Measurements from ENCODE around the gene SRRM2.

The SRRM2 gene

DNA sequence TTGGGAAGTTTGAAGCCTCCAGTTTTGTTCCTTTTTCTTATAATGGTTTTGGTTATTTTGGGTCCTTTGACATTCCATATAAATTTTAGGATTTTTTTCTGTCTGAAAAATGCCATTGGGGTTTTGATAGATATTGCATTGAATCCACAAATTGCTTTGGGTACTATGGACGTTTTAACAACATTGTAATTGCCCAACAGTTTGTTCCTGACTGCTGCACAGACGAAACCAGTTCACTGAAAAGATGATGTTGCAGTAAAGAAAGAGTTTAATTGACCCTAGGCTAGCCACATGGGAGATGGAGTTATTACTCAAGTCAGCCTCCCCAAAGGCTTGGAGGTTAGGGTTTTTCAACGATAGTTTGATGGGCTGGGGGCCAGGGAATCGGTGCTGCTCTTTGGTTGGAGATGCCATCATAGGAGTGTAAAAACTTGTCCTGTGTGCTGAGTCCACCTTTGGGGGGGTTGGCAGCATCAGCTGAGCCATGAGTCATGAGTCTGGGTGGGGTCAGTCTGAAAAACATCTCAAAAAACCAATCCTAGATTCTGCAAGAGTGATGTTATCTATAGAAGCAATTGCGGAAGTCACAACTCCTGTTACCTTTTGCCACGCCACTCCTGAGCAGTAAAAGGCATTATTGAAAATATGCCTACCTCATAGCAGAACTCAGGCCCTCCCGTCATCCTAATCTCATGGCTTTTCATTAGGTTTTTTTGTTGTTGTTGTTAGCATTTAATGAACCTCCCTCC lies 43.1 kb downstream of the SRRM2 start:
- H3K4me3 ChIP-seq (ENCODE audit: low read depth, low read length), result no peak overlapping the region
- TF ChIP-seq, protein P1, sequence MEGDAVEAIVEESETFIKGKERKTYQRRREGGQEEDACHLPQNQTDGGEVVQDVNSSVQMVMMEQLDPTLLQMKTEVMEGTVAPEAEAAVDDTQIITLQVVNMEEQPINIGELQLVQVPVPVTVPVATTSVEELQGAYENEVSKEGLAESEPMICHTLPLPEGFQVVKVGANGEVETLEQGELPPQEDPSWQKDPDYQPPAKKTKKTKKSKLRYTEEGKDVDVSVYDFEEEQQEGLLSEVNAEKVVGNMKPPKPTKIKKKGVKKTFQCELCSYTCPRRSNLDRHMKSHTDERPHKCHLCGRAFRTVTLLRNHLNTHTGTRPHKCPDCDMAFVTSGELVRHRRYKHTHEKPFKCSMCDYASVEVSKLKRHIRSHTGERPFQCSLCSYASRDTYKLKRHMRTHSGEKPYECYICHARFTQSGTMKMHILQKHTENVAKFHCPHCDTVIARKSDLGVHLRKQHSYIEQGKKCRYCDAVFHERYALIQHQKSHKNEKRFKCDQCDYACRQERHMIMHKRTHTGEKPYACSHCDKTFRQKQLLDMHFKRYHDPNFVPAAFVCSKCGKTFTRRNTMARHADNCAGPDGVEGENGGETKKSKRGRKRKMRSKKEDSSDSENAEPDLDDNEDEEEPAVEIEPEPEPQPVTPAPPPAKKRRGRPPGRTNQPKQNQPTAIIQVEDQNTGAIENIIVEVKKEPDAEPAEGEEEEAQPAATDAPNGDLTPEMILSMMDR (IDR thresholded peaks at IDR 0.05; ENCODE audit: low read depth, low read length), result no peak

DNA sequence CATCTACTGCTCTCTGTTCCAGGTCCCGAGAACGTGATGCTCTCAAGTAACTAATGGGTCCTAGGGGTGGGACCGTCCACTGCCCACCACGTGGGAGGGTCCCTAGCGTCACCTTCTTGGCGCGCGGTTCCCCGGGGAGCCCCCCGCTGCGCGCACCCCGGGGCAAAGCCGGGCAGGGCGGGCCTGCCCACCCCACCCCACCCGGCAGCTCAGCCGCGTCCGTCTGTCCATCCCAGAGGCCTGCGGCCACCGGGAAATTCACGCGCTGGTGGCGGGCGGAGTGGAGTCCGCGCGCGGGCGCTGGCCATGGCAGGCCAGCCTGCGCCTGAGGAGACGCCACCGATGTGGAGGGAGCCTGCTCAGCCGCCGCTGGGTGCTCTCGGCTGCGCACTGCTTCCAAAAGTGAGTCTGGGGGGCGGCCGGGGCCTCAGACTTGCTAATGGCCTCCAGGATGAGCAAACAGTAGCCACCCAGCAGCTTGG lies 46.3 kb downstream of the SRRM2 start:
- H3K4me3 ChIP-seq (ENCODE audit: low read depth, low read length), result no peak overlapping the region
- TF ChIP-seq, protein P1 (IDR thresholded peaks at IDR 0.05; ENCODE audit: low read depth, low read length), result no peak

DNA sequence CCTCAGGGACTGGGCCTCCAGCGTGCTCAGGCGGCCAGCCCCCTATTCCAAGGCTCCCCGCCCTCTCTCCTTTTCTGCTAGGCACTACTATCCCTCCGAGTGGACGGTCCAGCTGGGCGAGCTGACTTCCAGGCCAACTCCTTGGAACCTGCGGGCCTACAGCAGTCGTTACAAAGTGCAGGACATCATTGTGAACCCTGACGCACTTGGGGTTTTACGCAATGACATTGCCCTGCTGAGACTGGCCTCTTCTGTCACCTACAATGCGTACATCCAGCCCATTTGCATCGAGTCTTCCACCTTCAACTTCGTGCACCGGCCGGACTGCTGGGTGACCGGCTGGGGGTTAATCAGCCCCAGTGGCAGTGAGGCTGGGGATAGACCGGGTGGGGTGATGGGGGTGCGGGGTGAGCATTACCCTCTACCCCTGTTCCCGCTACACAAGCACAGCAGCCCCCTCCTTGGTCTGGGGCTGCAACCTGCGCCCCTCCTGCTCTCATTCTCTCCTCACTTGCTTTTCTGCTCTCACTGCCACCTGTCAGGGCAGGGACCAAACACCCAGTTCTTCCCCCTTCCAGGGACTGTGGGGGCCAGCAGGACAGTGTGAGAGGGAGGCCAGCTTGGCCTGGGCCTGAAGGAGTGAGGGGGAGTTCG lies 46.9 kb downstream of the SRRM2 start:
- no peak overlapping the region for H3K4me3 ChIP-seq (ENCODE audit: low read depth, low read length)
- TF ChIP-seq, protein P1 (IDR thresholded peaks at IDR 0.05; ENCODE audit: low read depth, low read length), result no peak

DNA sequence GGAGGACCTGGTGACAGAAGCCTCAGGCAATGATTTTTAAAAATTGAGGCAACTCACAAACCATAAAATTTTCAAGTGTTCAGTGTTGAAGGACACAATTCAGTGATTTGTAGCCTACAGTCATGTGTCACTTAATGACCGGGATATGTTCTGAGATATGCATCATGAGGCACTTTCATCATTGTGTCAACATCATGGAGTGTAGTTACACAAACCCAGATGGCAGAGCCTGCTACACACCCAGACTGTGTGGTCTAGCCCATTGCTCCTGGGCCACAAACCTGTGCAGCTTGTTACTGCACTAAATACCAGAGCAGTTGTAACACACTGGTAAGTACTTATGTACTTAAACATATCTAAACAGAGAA lies 47.4 kb downstream of the SRRM2 start:
- H3K4me3 ChIP-seq (ENCODE audit: low read depth, low read length), result no peak overlapping the region
- TF ChIP-seq, protein P1 (IDR thresholded peaks at IDR 0.05; ENCODE audit: low read depth, low read length), result no peak

DNA sequence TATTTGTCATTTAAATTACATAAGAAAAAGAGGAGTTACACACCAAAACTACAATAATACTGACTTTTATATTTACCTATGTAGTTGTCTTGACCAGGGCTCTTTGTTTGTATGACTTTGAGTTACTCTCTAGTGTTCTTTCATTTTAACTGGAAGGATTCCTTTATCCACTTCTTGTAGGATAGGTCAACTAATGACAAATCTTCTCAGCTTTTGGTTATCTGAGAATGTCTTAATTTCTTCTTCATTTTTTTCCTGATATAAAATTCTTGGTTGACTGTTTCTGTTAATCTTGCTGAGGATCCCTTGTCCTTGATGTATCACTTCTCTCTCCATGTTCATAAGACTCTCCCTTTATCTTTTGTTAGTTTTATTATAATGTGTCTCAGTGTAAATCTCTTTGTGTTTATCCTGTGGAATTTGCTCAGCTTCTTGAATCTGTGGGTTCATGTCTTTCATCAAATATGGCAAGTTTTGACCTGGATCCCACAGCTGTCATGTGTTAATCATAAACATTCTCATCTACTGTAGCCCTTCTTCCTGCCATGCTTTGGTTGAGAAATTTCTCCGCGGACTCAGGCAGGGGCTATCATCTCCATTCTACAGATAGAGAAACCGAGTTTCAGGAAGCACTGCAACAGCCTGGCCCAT lies 51.2 kb downstream of the SRRM2 start:
- TF ChIP-seq, protein P1 (IDR thresholded peaks at IDR 0.05; ENCODE audit: low read depth, low read length), result no peak
- H3K4me3 ChIP-seq (ENCODE audit: low read depth, low read length), result no peak overlapping the region

DNA sequence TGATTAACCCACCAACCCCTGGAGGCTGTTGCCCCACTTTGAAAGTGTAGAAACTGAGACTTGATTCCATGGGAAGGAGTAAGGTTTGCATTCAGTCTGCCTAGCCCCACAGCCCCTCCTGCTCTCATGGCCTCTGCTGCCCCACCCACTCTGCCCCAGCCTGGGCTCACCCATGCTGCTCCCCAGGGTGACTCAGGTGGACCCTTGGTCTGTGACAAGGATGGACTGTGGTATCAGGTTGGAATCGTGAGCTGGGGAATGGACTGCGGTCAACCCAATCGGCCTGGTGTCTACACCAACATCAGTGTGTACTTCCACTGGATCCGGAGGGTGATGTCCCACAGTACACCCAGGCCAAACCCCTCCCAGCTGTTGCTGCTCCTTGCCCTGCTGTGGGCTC lies 52.3 kb downstream of the SRRM2 start:
- no peak overlapping the region for H3K4me3 ChIP-seq (ENCODE audit: low read depth, low read length)
- TF ChIP-seq, protein P1 (IDR thresholded peaks at IDR 0.05; ENCODE audit: low read depth, low read length), result no peak

DNA sequence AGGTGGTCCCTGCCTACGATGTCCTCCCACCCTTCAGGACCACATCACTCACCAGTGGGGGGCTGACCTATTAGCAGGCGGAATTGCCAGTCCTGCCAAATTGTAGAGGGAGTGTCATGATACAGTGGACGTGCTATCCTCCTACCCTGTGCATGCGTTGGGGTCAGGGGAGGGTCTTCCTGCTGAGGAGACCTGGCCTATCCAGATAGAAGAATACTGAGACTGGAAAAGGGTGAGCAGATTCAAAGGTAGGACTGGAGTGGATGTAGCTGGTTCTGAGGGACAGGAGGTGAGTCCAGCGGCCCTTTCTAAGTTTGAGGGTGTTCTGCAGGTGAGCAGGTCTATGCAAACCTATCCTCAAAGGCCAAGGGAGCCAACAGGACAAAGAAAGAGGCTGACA lies 53.8 kb downstream of the SRRM2 start:
- TF ChIP-seq, protein P1 (IDR thresholded peaks at IDR 0.05; ENCODE audit: low read depth, low read length), result no peak
- no peak overlapping the region for H3K4me3 ChIP-seq (ENCODE audit: low read depth, low read length)

Measured in WI38 (cell line).